H9 (cell line): ENCODE data around the gene AP1B1. TPM values are rescaled to one million over a fixed set of nuclear protein-coding genes. Genes with fewer than 3 reads are reported as not detected.

Experiments
- DNase-seq: peaks from one replicate; pipeline ENCODE4 v3.0.0-alpha.2; 2017
- H2AFZ ChIP-seq: one replicate; pipeline ENCODE4 v1.6.1; 2013; ENCODE audit warnings: mild to moderate bottlenecking, low read length, control low read depth, moderate library complexity
- H2AK5ac ChIP-seq: 2 replicates; pipeline ENCODE4 v1.6.1; 2013; ENCODE audit warnings: low read length, control low read depth, mixed read lengths; ENCODE audit not compliant: insufficient read length
- H2BK120ac ChIP-seq: one replicate; pipeline ENCODE4 v1.6.1; 2013; ENCODE audit warnings: low read depth, mild to moderate bottlenecking, low read length, control low read depth, inconsistent platforms; ENCODE audit not compliant: poor library complexity, severe bottlenecking
- H2BK12ac ChIP-seq: 2 replicates; pipeline ENCODE4 v1.6.1; 2013; ENCODE audit warnings: low read length, control low read depth, mixed read lengths, low read depth; ENCODE audit not compliant: insufficient read length
- H2BK15ac ChIP-seq: 2 replicates; pipeline ENCODE4 v1.6.1; 2013; ENCODE audit warnings: low read depth, low read length, control low read depth
- H2BK20ac ChIP-seq: one replicate; pipeline ENCODE4 v1.6.1; 2013; ENCODE audit warnings: low read depth, mild to moderate bottlenecking, low read length, control low read depth, inconsistent platforms; ENCODE audit not compliant: poor library complexity, severe bottlenecking
- H2BK5ac ChIP-seq: 2 replicates; pipeline ENCODE4 v1.6.1; 2013; ENCODE audit warnings: low read length, control low read depth, mixed read lengths; ENCODE audit not compliant: insufficient read length
- H3K14ac ChIP-seq: 2 replicates; pipeline ENCODE4 v1.6.1; 2013; ENCODE audit warnings: low read length, control low read depth; ENCODE audit not compliant: insufficient read depth
- H3K18ac ChIP-seq: 2 replicates; pipeline ENCODE4 v1.6.1; 2013; ENCODE audit warnings: low read depth, mild to moderate bottlenecking, mixed read lengths, low read length, control low read depth; ENCODE audit not compliant: insufficient read length
- H3K23ac ChIP-seq: 2 replicates; pipeline ENCODE4 v1.6.1; 2013; ENCODE audit warnings: low read length, control low read depth, mixed read lengths, low read depth; ENCODE audit not compliant: insufficient read length
- H3K23me2 ChIP-seq: 2 replicates; pipeline ENCODE4 v1.6.1; 2013; ENCODE audit warnings: low read depth, mild to moderate bottlenecking, mixed read lengths, low read length, control low read depth; ENCODE audit not compliant: insufficient read length, poor library complexity, severe bottlenecking
- H3K27ac ChIP-seq: 2 replicates; pipeline ENCODE4 v1.5.1; 2013; ENCODE audit warnings: low read length, control low read depth, mixed read lengths, low read depth; ENCODE audit not compliant: insufficient read length
- H3K27me3 ChIP-seq: 2 replicates; pipeline ENCODE4 v1.6.1; 2013; ENCODE audit warnings: low read length, control low read depth, inconsistent platforms; ENCODE audit not compliant: insufficient read depth
- H3K4ac ChIP-seq: 2 replicates; pipeline ENCODE4 v1.6.1; 2013; ENCODE audit warnings: low read depth, mild to moderate bottlenecking, control low read depth, inconsistent platforms, low read length, moderate library complexity
- H3K4me1 ChIP-seq: 2 replicates; pipeline ENCODE4 v1.6.1; 2013; ENCODE audit warnings: low read length, control low read depth, inconsistent platforms; ENCODE audit not compliant: insufficient read depth
- H3K4me2 ChIP-seq: 2 replicates; pipeline ENCODE4 v1.6.1; 2013; ENCODE audit warnings: low read length, control low read depth, mixed read lengths; ENCODE audit not compliant: insufficient read length, insufficient read depth
- H3K56ac ChIP-seq: 2 replicates; pipeline ENCODE4 v1.6.1; 2013; ENCODE audit warnings: low read depth, mild to moderate bottlenecking, mixed read lengths, low read length, control low read depth; ENCODE audit not compliant: insufficient read length
- H3K79me1 ChIP-seq: 2 replicates; pipeline ENCODE4 v1.6.1; 2013; ENCODE audit warnings: low read depth, mild to moderate bottlenecking, moderate library complexity, low read length, control low read depth, inconsistent platforms; ENCODE audit not compliant: insufficient read depth, poor library complexity, severe bottlenecking
- H3K79me2 ChIP-seq: 2 replicates; pipeline ENCODE4 v1.6.1; 2013; ENCODE audit warnings: low read length, control low read depth, inconsistent platforms; ENCODE audit not compliant: insufficient read depth
- H3K9ac ChIP-seq: 2 replicates; pipeline ENCODE4 v1.6.1; 2013; ENCODE audit warnings: low read length, control low read depth, mixed read lengths; ENCODE audit not compliant: insufficient read length; ENCODE audit errors: extremely low read depth
- H3K9me3 ChIP-seq: one replicate; pipeline ENCODE4 v1.6.1; 2013; ENCODE audit warnings: low read depth, low read length, inconsistent platforms; ENCODE audit not compliant: control insufficient read depth
- H3T11ph ChIP-seq: one replicate; pipeline ENCODE4 v1.6.1; 2013; ENCODE audit warnings: mild to moderate bottlenecking, low read length, control low read depth, inconsistent platforms
- H4K20me1 ChIP-seq: one replicate; pipeline ENCODE4 v1.6.1; 2013; ENCODE audit not compliant: control insufficient read depth, insufficient read length, insufficient read depth
- H4K5ac ChIP-seq: 2 replicates; pipeline ENCODE4 v1.6.1; 2013; ENCODE audit warnings: low read depth, mild to moderate bottlenecking, mixed read lengths, low read length, control low read depth; ENCODE audit not compliant: insufficient read length
- H4K8ac ChIP-seq: replicated peaks from 2 replicates; pipeline ENCODE4 v1.6.1; 2013; ENCODE audit warnings: low read length, control low read depth, mixed read lengths, low read depth; ENCODE audit not compliant: insufficient read length
- H4K91ac ChIP-seq: 2 replicates; pipeline ENCODE4 v1.6.1; 2013; ENCODE audit warnings: low read depth, mild to moderate bottlenecking, moderate library complexity, mixed read lengths, low read length, control low read depth; ENCODE audit not compliant: insufficient read length
- H3K27ac Mint-ChIP-seq, 3 experiments: 2 replicates in 2 of 3; 3 replicates in 1 of 3; pipeline ENCODE4 v1.8.0; 2020 to 2021; ENCODE audit warnings: mixed read lengths in 3 of 3, mild to moderate bottlenecking in 1 of 3, moderate library complexity in 1 of 3
- H3K27me3 Mint-ChIP-seq: 2 replicates; pipeline ENCODE4 v1.8.0; 2021; ENCODE audit warnings: low read depth, mild to moderate bottlenecking, moderate library complexity, mixed read lengths
- H3K36me3 Mint-ChIP-seq, 3 experiments: 2 replicates in 2 of 3; 3 replicates in 1 of 3; pipeline ENCODE4 v1.8.0; 2020 to 2021; ENCODE audit warnings: low read depth in 3 of 3, mixed read lengths in 3 of 3; ENCODE audit not compliant: insufficient read depth in 1 of 3
- H3K4me1 Mint-ChIP-seq, 2 experiments: 2 replicates each; pipeline ENCODE4 v1.8.0; 2020; ENCODE audit warnings: mixed read lengths in 2 of 2
- H3K4me3 Mint-ChIP-seq, 2 experiments: 2 replicates in 1 of 2; 3 replicates in 1 of 2; pipeline ENCODE4 v1.8.0; 2020 to 2021; ENCODE audit warnings: mild to moderate bottlenecking in 2 of 2, mixed read lengths in 2 of 2, moderate library complexity in 1 of 2
- H3K9me3 Mint-ChIP-seq, 2 experiments: 2 replicates in 1 of 2; 3 replicates in 1 of 2; pipeline ENCODE4 v1.8.0; 2020; ENCODE audit warnings: mild to moderate bottlenecking in 2 of 2, mixed read lengths in 2 of 2, moderate library complexity in 1 of 2
- WGBS: extraction: QIAGEN DNeasy Blood & Tissue Kit; methylation state at CpG from one replicate; pipeline ENCODE4 v1.1.7; 2013; ENCODE audit warnings: missing lambda C conversion rate, low lambda C conversion rate, mixed read lengths; ENCODE audit not compliant: insufficient read length; ENCODE audit errors: extremely low coverage; 5-methylcytosine and 5-hydroxymethylcytosine counted together
- total RNA-seq: library from RNA; stranded (reverse); gene quantifications from 2 replicates; pipeline ENCODE4 v1.2.1, GENCODE V29; 2021
- TF ChIP-seq, protein P1 (sequence below): fragments of 200-600 bp; sonication (generic); conservative IDR thresholded peaks from 3 replicates; pipeline ENCODE4 v1.8.0; 2021; ENCODE audit warnings: antibody characterized with exemption, mild to moderate bottlenecking

Gene AP1B1
- total RNA-seq, 1 experiment from 2014 or later: 64.0 TPM

DNA sequence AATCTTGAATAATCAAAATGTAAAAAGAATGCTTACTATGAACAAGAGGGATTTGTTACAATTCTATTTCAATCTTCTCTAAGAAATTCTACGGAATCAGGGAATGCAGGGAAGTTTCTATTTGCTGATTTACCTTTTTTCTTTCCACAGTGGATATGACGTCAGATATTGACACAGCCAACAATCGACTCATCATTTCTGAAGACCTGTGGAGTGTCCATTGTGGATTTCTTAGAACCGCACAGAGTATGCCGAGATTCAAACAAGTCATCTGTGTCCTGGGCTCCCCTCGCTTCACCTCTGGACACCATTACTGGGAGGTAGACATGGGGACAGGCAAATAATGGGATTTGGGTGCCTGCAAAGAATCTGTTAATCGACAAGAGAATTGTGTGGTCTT, 45.9 kb upstream of the AP1B1 start:
- no peak overlapping the region for H3K4me2 ChIP-seq
- no peak overlapping the region for H2BK15ac ChIP-seq
- H2BK120ac ChIP-seq: no peak overlapping the region
- no peak overlapping the region for H2AK5ac ChIP-seq
- H4K91ac ChIP-seq: no peak overlapping the region
- H2BK20ac ChIP-seq: no peak overlapping the region
- no peak overlapping the region for H3K27ac ChIP-seq
- no peak for DNase-seq
- peaks cover 13% of the 10 kb centered on the region for H3K27me3 Mint-ChIP-seq
- H3K56ac ChIP-seq: no peak overlapping the region
- H3K79me2 ChIP-seq: no peaks in the 10 kb centered on the region
- no peak overlapping the region for H3K4ac ChIP-seq
- no peak overlapping the region for H2AFZ ChIP-seq
- no peaks in the 10 kb centered on the region for H3K27me3 ChIP-seq
- no peak overlapping the region for H3K27ac Mint-ChIP-seq
- H3K4me1 Mint-ChIP-seq: peaks cover 17 to 18% of the 10 kb centered on the region in 2 experiments
- H3T11ph ChIP-seq: no peak overlapping the region
- no peak overlapping the region for H3K14ac ChIP-seq
- H3K79me1 ChIP-seq: no peaks in the 10 kb centered on the region
- WGBS: no CpG with 5 or more reads among the region's 7 CpGs
- no peak overlapping the region for H4K8ac ChIP-seq
- 0 out of 2 replicates have a peak, but pooled peaks cover 3% of the 10 kb centered on the region for H3K4me1 ChIP-seq
- no peak overlapping the region for H3K23ac ChIP-seq
- no peak overlapping the region for H2BK5ac ChIP-seq
- H3K9me3 ChIP-seq: no peaks in the 10 kb centered on the region
- no peak overlapping the region for H3K4me3 Mint-ChIP-seq
- H3K18ac ChIP-seq: no peak overlapping the region
- H3K36me3 Mint-ChIP-seq: no peaks in the 10 kb centered on the region
- no peaks in the 10 kb centered on the region for H3K23me2 ChIP-seq
- H3K9me3 Mint-ChIP-seq: no peaks in the 10 kb centered on the region
- TF ChIP-seq, protein P1, sequence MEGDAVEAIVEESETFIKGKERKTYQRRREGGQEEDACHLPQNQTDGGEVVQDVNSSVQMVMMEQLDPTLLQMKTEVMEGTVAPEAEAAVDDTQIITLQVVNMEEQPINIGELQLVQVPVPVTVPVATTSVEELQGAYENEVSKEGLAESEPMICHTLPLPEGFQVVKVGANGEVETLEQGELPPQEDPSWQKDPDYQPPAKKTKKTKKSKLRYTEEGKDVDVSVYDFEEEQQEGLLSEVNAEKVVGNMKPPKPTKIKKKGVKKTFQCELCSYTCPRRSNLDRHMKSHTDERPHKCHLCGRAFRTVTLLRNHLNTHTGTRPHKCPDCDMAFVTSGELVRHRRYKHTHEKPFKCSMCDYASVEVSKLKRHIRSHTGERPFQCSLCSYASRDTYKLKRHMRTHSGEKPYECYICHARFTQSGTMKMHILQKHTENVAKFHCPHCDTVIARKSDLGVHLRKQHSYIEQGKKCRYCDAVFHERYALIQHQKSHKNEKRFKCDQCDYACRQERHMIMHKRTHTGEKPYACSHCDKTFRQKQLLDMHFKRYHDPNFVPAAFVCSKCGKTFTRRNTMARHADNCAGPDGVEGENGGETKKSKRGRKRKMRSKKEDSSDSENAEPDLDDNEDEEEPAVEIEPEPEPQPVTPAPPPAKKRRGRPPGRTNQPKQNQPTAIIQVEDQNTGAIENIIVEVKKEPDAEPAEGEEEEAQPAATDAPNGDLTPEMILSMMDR: no peak
- no peak overlapping the region for H2BK12ac ChIP-seq
- no peaks in the 10 kb centered on the region for H4K20me1 ChIP-seq
- H3K9ac ChIP-seq: no peak overlapping the region
- no peak overlapping the region for H4K5ac ChIP-seq
